Liver (tissue), 9 donors: ENCODE data around the gene CD209. TPM values are rescaled to one million over a fixed set of nuclear protein-coding genes. Genes with fewer than 3 reads are reported as not detected.

Experiments used
- DNase-seq: peaks from one replicate; pipeline ENCODE4 v3.0.0-alpha.2; 2017; ENCODE audit warnings: low spot score
- H3K27ac ChIP-seq, 2 donors: one replicate each; pipeline ENCODE4 v1.7.0; 2013; ENCODE audit warnings: inconsistent platforms in 2 of 2, low read length in 2 of 2, control low read depth in 1 of 2, low read depth in 1 of 2, mild to moderate bottlenecking in 1 of 2
- H3K27me3 ChIP-seq, 4 donors: one replicate each; pipeline versions ENCODE4 v1.6.1 to v1.7.0; 2013; ENCODE audit warnings: low read length in 3 of 4, inconsistent platforms in 1 of 4, mild to moderate bottlenecking in 1 of 4, moderate library complexity in 1 of 4; ENCODE audit not compliant: control insufficient read depth in 4 of 4, insufficient read depth in 4 of 4
- H3K36me3 ChIP-seq, 4 donors: one replicate each; pipeline versions ENCODE4 v1.6.1 to v1.7.0; 2013; ENCODE audit warnings: low read length in 3 of 4, mild to moderate bottlenecking in 3 of 4, low read depth in 1 of 4, moderate library complexity in 1 of 4; ENCODE audit not compliant: control insufficient read depth in 4 of 4, insufficient read depth in 3 of 4
- H3K4me1 ChIP-seq, 4 donors: one replicate each; pipeline versions ENCODE4 v1.6.1 to v1.7.0; 2013; ENCODE audit warnings: low read length in 3 of 4, mild to moderate bottlenecking in 3 of 4, moderate library complexity in 1 of 4; ENCODE audit not compliant: control insufficient read depth in 4 of 4, insufficient read depth in 4 of 4
- H3K4me3 ChIP-seq, 3 donors: one replicate each; pipeline versions ENCODE4 v1.6.1 to v1.7.0; 2013; ENCODE audit warnings: low read length in 3 of 3, control low read depth in 1 of 3, low read depth in 1 of 3, mild to moderate bottlenecking in 1 of 3
- H3K9ac ChIP-seq, 2 donors: one replicate each; pipeline ENCODE4 v1.7.0; 2013; ENCODE audit warnings: low read length in 2 of 2, mild to moderate bottlenecking in 2 of 2, moderate library complexity in 2 of 2, control low read depth in 1 of 2, low read depth in 1 of 2
- H3K9me3 ChIP-seq, 4 donors: one replicate each; pipeline versions ENCODE4 v1.6.1 to v1.7.0; 2013; ENCODE audit warnings: low read length in 3 of 4; ENCODE audit not compliant: control insufficient read depth in 4 of 4
- EGR1 ChIP-seq, 2 donors: IDR thresholded peaks; 2 replicates each; pipeline ENCODE4 v1.6.1; 2016 to 2018; ENCODE audit warnings: antibody characterized with exemption in 2 of 2, low read depth in 2 of 2
- FOXA1 ChIP-seq: IDR thresholded peaks from 2 replicates; pipeline ENCODE4 v1.6.1; 2016; ENCODE audit warnings: antibody characterized with exemption
- GABPA ChIP-seq, 2 donors: IDR thresholded peaks in 1 of 2; conservative IDR thresholded peaks in 1 of 2; 2 replicates each; pipeline ENCODE4 v1.6.1; 2016; ENCODE audit warnings: antibody characterized with exemption in 2 of 2, mild to moderate bottlenecking in 1 of 2, moderate library complexity in 1 of 2
- HNF4A ChIP-seq, 2 donors: conservative IDR thresholded peaks; 2 replicates each; pipeline ENCODE4 v1.6.1; 2016; ENCODE audit warnings: antibody characterized with exemption in 2 of 2, mild to moderate bottlenecking in 2 of 2
- HNF4G ChIP-seq: IDR thresholded peaks from 2 replicates; pipeline ENCODE4 v1.6.1; 2016; ENCODE audit warnings: antibody characterized with exemption
- NR2F2 ChIP-seq: IDR thresholded peaks from 2 replicates; pipeline ENCODE4 v1.6.1; 2016; ENCODE audit warnings: antibody characterized with exemption
- RAD21 ChIP-seq, 2 donors: IDR thresholded peaks; 2 replicates each; pipeline ENCODE4 v1.6.1; 2016; ENCODE audit warnings: antibody characterized with exemption in 2 of 2, mild to moderate bottlenecking in 2 of 2
- RXRA ChIP-seq, 2 donors: IDR thresholded peaks; 2 replicates each; pipeline ENCODE4 v1.6.1; 2017 to 2018; ENCODE audit warnings: antibody characterized with exemption in 2 of 2, mild to moderate bottlenecking in 1 of 2
- SP1 ChIP-seq: IDR thresholded peaks from 2 replicates; pipeline ENCODE4 v1.6.1; 2018; ENCODE audit warnings: antibody characterized with exemption, mild to moderate bottlenecking
- TAF1 ChIP-seq: conservative IDR thresholded peaks from 2 replicates; pipeline ENCODE4 v1.6.1; 2016; ENCODE audit warnings: antibody characterized with exemption, mild to moderate bottlenecking
- WGBS: extraction: QIAGEN DNeasy Blood & Tissue Kit; methylation state at CpG from one replicate; pipeline ENCODE4 v1.1.7; 2013; 5-methylcytosine and 5-hydroxymethylcytosine counted together
- polyA plus RNA-seq, 2 donors: library from polyadenylated mRNA; stranded (reverse) in 1 of 2; unstranded in 1 of 2; fragments of 200-250 nt in 1 of 2; fragments of >200 nt in 1 of 2; fragmentation: Nextera tagmentation in 1 of 2; extraction: Ambion mirVana in 1 of 2; gene quantifications; one replicate each; pipeline versions ENCODE4 v1.2.1 to v1.2.3, GENCODE V29; 2013 to 2015
- total RNA-seq, 2 donors: library from RNA; depleted of rRNA; stranded (reverse); fragments of >200 nt; gene quantifications; one replicate each; pipeline ENCODE4 v1.2.3, GENCODE V29; 2014
- TF ChIP-seq, protein P1 (sequence below): IDR thresholded peaks from 2 replicates; pipeline ENCODE4 v1.6.1; 2016; ENCODE audit warnings: antibody characterized with exemption
- TF ChIP-seq, protein P2 (sequence below): IDR thresholded peaks from 2 replicates; pipeline ENCODE4 v1.6.1; 2016; ENCODE audit warnings: antibody characterized with exemption
- TF ChIP-seq, protein P3 (sequence below): IDR thresholded peaks from 2 replicates; pipeline ENCODE4 v1.6.1; 2016; ENCODE audit warnings: antibody characterized with exemption, mild to moderate bottlenecking
- TF ChIP-seq, protein P4 (sequence below): IDR thresholded peaks from 2 replicates; pipeline ENCODE4 v1.6.1; 2016; ENCODE audit warnings: antibody characterized with exemption
- donor health status: healthy.
- donor health status: healthy.
- donor health status: healthy.
- donor health status: healthy.
- donor health status: healthy.

CD209 gene
- total and polyA plus RNA-seq, 4 donors = 0.44 to 3.5 (median 1.8) TPM

DNA sequence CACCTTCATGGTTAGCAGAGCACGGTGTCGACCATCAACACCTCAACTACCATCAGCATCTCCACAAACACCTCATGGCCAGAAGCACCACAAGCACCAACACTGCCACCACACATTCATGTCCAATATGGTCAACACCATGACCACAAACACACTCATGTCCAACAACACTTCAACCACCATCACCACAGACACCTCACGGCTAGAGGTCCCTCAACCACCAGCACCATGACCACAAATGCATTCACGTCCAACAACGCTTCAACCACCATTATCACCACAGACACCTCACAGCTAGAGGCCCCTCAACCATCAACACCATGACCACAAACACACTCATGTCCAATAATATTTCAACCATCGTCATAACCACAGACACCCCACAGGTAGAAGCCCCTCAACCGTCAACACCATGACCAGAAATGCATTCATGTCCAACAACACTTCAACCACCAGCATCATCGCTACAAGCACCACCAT, 56.5 kb downstream of the CD209 start:
- no peaks in the 10 kb centered on the region for H3K9me3 ChIP-seq
- H3K4me3 ChIP-seq = no peak overlapping the region
- H3K27me3 ChIP-seq = no peaks in the 10 kb centered on the region
- TF ChIP-seq, protein P1, sequence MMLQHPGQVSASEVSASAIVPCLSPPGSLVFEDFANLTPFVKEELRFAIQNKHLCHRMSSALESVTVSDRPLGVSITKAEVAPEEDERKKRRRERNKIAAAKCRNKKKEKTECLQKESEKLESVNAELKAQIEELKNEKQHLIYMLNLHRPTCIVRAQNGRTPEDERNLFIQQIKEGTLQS = no peak
- TF ChIP-seq NR2F2 (no peak), RXRA (IDR thresholded peaks at IDR 0.05) (no peak), GABPA (IDR thresholded peaks at IDR 0.05 in 1 of 2, conservative IDR thresholded peaks at IDR 0.05 in 1 of 2) (no peak), HNF4G (no peak), HNF4A (conservative IDR thresholded peaks at IDR 0.05) (no peak), FOXA1 (no peak), SP1 (no peak), EGR1 (IDR thresholded peaks at IDR 0.05; ENCODE audit: low read depth in 2 of 2) (no peak), TAF1 (no peak), RAD21 (IDR thresholded peaks at IDR 0.05) (no peak)
- TF ChIP-seq, protein P2, sequence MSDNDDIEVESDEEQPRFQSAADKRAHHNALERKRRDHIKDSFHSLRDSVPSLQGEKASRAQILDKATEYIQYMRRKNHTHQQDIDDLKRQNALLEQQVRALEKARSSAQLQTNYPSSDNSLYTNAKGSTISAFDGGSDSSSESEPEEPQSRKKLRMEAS = no peak
- TF ChIP-seq, protein P3, sequence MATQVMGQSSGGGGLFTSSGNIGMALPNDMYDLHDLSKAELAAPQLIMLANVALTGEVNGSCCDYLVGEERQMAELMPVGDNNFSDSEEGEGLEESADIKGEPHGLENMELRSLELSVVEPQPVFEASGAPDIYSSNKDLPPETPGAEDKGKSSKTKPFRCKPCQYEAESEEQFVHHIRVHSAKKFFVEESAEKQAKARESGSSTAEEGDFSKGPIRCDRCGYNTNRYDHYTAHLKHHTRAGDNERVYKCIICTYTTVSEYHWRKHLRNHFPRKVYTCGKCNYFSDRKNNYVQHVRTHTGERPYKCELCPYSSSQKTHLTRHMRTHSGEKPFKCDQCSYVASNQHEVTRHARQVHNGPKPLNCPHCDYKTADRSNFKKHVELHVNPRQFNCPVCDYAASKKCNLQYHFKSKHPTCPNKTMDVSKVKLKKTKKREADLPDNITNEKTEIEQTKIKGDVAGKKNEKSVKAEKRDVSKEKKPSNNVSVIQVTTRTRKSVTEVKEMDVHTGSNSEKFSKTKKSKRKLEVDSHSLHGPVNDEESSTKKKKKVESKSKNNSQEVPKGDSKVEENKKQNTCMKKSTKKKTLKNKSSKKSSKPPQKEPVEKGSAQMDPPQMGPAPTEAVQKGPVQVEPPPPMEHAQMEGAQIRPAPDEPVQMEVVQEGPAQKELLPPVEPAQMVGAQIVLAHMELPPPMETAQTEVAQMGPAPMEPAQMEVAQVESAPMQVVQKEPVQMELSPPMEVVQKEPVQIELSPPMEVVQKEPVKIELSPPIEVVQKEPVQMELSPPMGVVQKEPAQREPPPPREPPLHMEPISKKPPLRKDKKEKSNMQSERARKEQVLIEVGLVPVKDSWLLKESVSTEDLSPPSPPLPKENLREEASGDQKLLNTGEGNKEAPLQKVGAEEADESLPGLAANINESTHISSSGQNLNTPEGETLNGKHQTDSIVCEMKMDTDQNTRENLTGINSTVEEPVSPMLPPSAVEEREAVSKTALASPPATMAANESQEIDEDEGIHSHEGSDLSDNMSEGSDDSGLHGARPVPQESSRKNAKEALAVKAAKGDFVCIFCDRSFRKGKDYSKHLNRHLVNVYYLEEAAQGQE = no peak
- TF ChIP-seq, protein P4, sequence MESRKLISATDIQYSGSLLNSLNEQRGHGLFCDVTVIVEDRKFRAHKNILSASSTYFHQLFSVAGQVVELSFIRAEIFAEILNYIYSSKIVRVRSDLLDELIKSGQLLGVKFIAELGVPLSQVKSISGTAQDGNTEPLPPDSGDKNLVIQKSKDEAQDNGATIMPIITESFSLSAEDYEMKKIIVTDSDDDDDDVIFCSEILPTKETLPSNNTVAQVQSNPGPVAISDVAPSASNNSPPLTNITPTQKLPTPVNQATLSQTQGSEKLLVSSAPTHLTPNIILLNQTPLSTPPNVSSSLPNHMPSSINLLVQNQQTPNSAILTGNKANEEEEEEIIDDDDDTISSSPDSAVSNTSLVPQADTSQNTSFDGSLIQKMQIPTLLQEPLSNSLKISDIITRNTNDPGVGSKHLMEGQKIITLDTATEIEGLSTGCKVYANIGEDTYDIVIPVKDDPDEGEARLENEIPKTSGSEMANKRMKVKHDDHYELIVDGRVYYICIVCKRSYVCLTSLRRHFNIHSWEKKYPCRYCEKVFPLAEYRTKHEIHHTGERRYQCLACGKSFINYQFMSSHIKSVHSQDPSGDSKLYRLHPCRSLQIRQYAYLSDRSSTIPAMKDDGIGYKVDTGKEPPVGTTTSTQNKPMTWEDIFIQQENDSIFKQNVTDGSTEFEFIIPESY = no peak
- no peak for DNase-seq
- no peak overlapping the region for H3K9ac ChIP-seq
- no peak overlapping the region for H3K27ac ChIP-seq
- no peaks in the 10 kb centered on the region for H3K36me3 ChIP-seq
- WGBS = 88% methylated on average over 8 of the region's 8 CpGs
- H3K4me1 ChIP-seq = no peaks in the 10 kb centered on the region

Other genes starting within 250 kb of the CD209 start
- gene ZNF358, start 231.4 kb downstream of the CD209 start, total RNA-seq = 1 to 10 TPM; 5.7 to 9.5 TPM
- 10 to 100 TPM; 15.6 to 18.2 TPM for gene ZNF358, start 231.4 kb downstream of the CD209 start, polyA plus RNA-seq
- gene MCOLN1, start 224.9 kb downstream of the CD209 start, total RNA-seq = 10 to 100 TPM; 10.9 to 13.2 TPM
- gene MCOLN1, start 224.9 kb downstream of the CD209 start, polyA plus RNA-seq = 10 to 100 TPM; 14.1 to 17.0 TPM
- 10 to 100 TPM; 33.0 to 68.4 TPM for gene PNPLA6, start 211.8 kb downstream of the CD209 start, total RNA-seq
- 10 to 100 TPM; 20.9 to 22.9 TPM for gene PNPLA6, start 211.8 kb downstream of the CD209 start, polyA plus RNA-seq
- 10 to 100 TPM in 1 of 2 donors, 1 to 10 TPM in 1; 4.4 to 13.8 TPM for gene CAMSAP3, start 151.7 kb downstream of the CD209 start, total RNA-seq
- 10 to 100 TPM in 1 of 2 donors, 1 to 10 TPM in 1; 5.7 to 19.1 TPM for gene CAMSAP3, start 151.7 kb downstream of the CD209 start, polyA plus RNA-seq
- gene XAB2, start 118.0 kb downstream of the CD209 start, total RNA-seq = 10 to 100 TPM; 17.2 to 21.3 TPM
- 10 to 100 TPM in 1 of 2 donors, 1 to 10 TPM in 1; 5.1 to 13.3 TPM for gene XAB2, start 118.0 kb downstream of the CD209 start, polyA plus RNA-seq
- gene PET100, start 117.7 kb downstream of the CD209 start, total RNA-seq = 10 to 100 TPM in 1 of 2 donors, 1 to 10 TPM in 1; 4.8 to 22.0 TPM
- gene PET100, start 117.7 kb downstream of the CD209 start, polyA plus RNA-seq = 100 to 1,000 TPM in 1 of 2 donors, 10 to 100 TPM in 1; 31.5 to 225 TPM
- not detected for gene PCP2, start 113.8 kb downstream of the CD209 start, total RNA-seq
- under 1 TPM; 0.08 to 0.25 TPM for gene PCP2, start 113.8 kb downstream of the CD209 start, polyA plus RNA-seq
- gene STXBP2, start 110.4 kb downstream of the CD209 start, total RNA-seq = 10 to 100 TPM; 25.9 to 32.7 TPM
- 10 to 100 TPM; 26.8 to 27.5 TPM for gene STXBP2, start 110.4 kb downstream of the CD209 start, polyA plus RNA-seq
- gene RETN, start 78.5 kb downstream of the CD209 start, total RNA-seq = 10 to 100 TPM in 1 of 2 donors, not detected in 1; 11.5 TPM
- 1 to 10 TPM in 1 of 2 donors, not detected in 1; 1.9 TPM for gene RETN, start 78.5 kb downstream of the CD209 start, polyA plus RNA-seq
- under 1 TPM; 0.42 to 0.92 TPM for gene MCEMP1, start 70.4 kb downstream of the CD209 start, total RNA-seq
- under 1 TPM; 0.29 to 0.54 TPM for gene MCEMP1, start 70.4 kb downstream of the CD209 start, polyA plus RNA-seq
- gene TRAPPC5, start 66.7 kb downstream of the CD209 start, total RNA-seq = 10 to 100 TPM; 22.5 to 38.3 TPM
- gene TRAPPC5, start 66.7 kb downstream of the CD209 start, polyA plus RNA-seq = 100 to 1,000 TPM in 1 of 2 donors, 10 to 100 TPM in 1; 72.1 to 130 TPM
- gene FCER2, start 45.4 kb downstream of the CD209 start, total RNA-seq = under 1 TPM in 1 of 2 donors, not detected in 1; 0.14 TPM
- gene FCER2, start 45.4 kb downstream of the CD209 start, polyA plus RNA-seq = not detected
- gene CLEC4G, start 15.4 kb downstream of the CD209 start, total RNA-seq = 10 to 100 TPM in 1 of 2 donors, 1 to 10 TPM in 1; 7.7 to 43.9 TPM
- gene CLEC4G, start 15.4 kb downstream of the CD209 start, polyA plus RNA-seq = 10 to 100 TPM; 47.4 to 69.0 TPM
- 10 to 100 TPM; 22.2 to 33.0 TPM for gene CLEC4M, start 15.7 kb upstream of the CD209 start, total RNA-seq
- 10 to 100 TPM; 32.7 to 33.5 TPM for gene CLEC4M, start 15.7 kb upstream of the CD209 start, polyA plus RNA-seq
- gene EVI5L, start 82.7 kb upstream of the CD209 start, total RNA-seq = 1 to 10 TPM; 4.2 to 4.7 TPM
- 1 to 10 TPM; 1.4 to 5.0 TPM for gene EVI5L, start 82.7 kb upstream of the CD209 start, polyA plus RNA-seq
- gene PRR36, start 126.9 kb upstream of the CD209 start, total RNA-seq = not detected
- under 1 TPM; 0.02 to 0.03 TPM for gene PRR36, start 126.9 kb upstream of the CD209 start, polyA plus RNA-seq
- 1 to 10 TPM; 1.8 to 3.3 TPM for gene LRRC8E, start 141.0 kb upstream of the CD209 start, total RNA-seq
- 1 to 10 TPM in 1 of 2 donors, not detected in 1; 2.4 TPM for gene LRRC8E, start 141.0 kb upstream of the CD209 start, polyA plus RNA-seq
- gene MAP2K7, start 156.3 kb upstream of the CD209 start, total RNA-seq = 10 to 100 TPM in 1 of 2 donors, 1 to 10 TPM in 1; 9.4 to 11.7 TPM
- 1 to 10 TPM; 3.0 to 9.7 TPM for gene MAP2K7, start 156.3 kb upstream of the CD209 start, polyA plus RNA-seq
- 1 to 10 TPM in 1 of 2 donors, not detected in 1; 2.5 TPM for gene TGFBR3L, start 167.3 kb upstream of the CD209 start, total RNA-seq
- under 1 TPM; 0.32 to 0.36 TPM for gene TGFBR3L, start 167.3 kb upstream of the CD209 start, polyA plus RNA-seq
- 1 to 10 TPM; 2.8 to 3.5 TPM for gene SNAPC2, start 172.8 kb upstream of the CD209 start, total RNA-seq
- gene SNAPC2, start 172.8 kb upstream of the CD209 start, polyA plus RNA-seq = 1 to 10 TPM; 3.0 to 7.1 TPM
- under 1 TPM; 0.08 to 0.14 TPM for gene CTXN1, start 178.6 kb upstream of the CD209 start, total RNA-seq
- under 1 TPM in 1 of 2 donors, not detected in 1; 0.07 TPM for gene CTXN1, start 178.6 kb upstream of the CD209 start, polyA plus RNA-seq
- gene TIMM44, start 196.1 kb upstream of the CD209 start, total RNA-seq = 10 to 100 TPM; 21.1 to 35.8 TPM
- gene TIMM44, start 196.1 kb upstream of the CD209 start, polyA plus RNA-seq = 10 to 100 TPM; 17.7 to 32.2 TPM